GM19351 (cell line): ENCODE results near the gene ENTPD2.

Experiments used
- ATAC-seq: cut with Tn5 transposase; IDR thresholded peaks from one replicate; pipeline ENCODE4 v1.9.1; 2021; ENCODE audit warnings: mild to moderate bottlenecking, moderate library complexity; ENCODE audit not compliant: unreplicated experiment

ENTPD2 gene

GRCh38 chr9:137032858-137033257, 21.0 kb downstream of the ENTPD2 start:
- no peak for ATAC-seq

- ATAC-seq = no peak
Observed at GRCh38 chr9:137031904-137032640, 21.8 kb downstream of the ENTPD2 start, which contains the start of gene FUT7. Gene FUT7 (minus strand): TSS chr9:137032088. CDS start chr9:137031991, 97 bp downstream.

- ATAC-seq = no peak
Observed at GRCh38 chr9:137030538-137031527, 23.0 kb downstream of the ENTPD2 start.

GRCh38 chr9:137030006-137030405, 23.9 kb downstream of the ENTPD2 start:
- no peak for ATAC-seq

GRCh38 chr9:137029058-137029936, 24.6 kb downstream of the ENTPD2 start:
- peak; percentile 42 for ATAC-seq

GRCh38 chr9:137028263-137029057, 25.4 kb downstream of the ENTPD2 start:
- ATAC-seq = no peak

- no peak for ATAC-seq
Observed at GRCh38 chr9:137027369-137028262, 26.2 kb downstream of the ENTPD2 start, which contains the start of gene ABCA2. Gene ABCA2 (minus strand): TSS chr9:137028237. CDS start chr9:137028140, 97 bp downstream.

- no peak for ATAC-seq
Observed at GRCh38 chr9:137026828-137027227, 27.0 kb downstream of the ENTPD2 start.

- no peak for ATAC-seq
Observed at GRCh38 chr9:137026384-137026783, 27.5 kb downstream of the ENTPD2 start.

GRCh38 chr9:137025517-137025966, 28.3 kb downstream of the ENTPD2 start:
- no peak for ATAC-seq

- ATAC-seq = no peak
Observed at GRCh38 chr9:137023583-137023991, 30.3 kb downstream of the ENTPD2 start.

- ATAC-seq = no peak
Observed at GRCh38 chr9:137023157-137023556, 30.7 kb downstream of the ENTPD2 start.

GRCh38 chr9:137022662-137023008, 31.2 kb downstream of the ENTPD2 start:
- ATAC-seq = no peak

GRCh38 chr9:137021979-137022661, 31.7 kb downstream of the ENTPD2 start:
- ATAC-seq = no peak

- no peak for ATAC-seq
Observed at GRCh38 chr9:137021568-137021978, 32.3 kb downstream of the ENTPD2 start.

- ATAC-seq = no peak
Observed at GRCh38 chr9:137020771-137021567, 32.9 kb downstream of the ENTPD2 start.
